ENCODE results near the gene COL18A1.
A peak's percentile ranks its signal among the peaks of the same experiment; 100 is the strongest.
"Not testable (repeated sequence)": the region's sequence is repeated elsewhere in the genome, so short reads cannot be mapped to it uniquely, and the experiment has no call there.

Gene COL18A1
- total RNA-seq, result 4.1 to 19.1 reads per million in 2 donors

DNA sequence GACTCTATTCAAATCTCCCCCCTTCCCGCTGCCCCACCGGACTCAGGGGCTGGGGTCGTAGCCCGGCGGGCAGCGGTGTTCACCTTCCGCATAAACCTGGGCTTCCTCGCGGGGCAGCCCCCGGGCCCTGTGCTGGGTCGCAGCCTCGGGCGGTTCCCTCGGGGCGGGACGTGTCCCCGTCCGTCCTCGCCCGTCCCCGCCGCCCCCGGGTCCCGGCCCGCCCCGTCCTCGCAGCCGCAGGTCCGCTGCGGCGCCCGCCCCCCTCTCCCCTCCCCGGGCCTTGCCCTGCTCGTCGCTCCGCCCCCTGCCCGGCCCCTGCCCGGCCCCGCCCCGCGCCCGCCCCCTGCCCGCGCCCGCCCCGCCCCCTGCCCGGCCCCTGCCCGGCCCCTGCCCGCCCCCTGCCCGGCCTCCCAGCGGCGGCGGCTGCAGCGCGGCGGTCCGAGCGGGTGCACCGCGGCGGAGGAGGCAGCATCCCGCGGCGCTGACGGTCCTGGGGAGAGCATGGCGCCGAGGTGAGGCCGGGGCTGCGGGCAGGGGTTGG, at the start of gene COL18A1:
Gene COL18A1 (plus strand): TSS at position 436 of the 541 bp plus-strand sequence. CDS start 66 bp downstream, at position 502.
- peak; percentile 19 for DNase-seq

GRCh38 chr21:45355573-45355972, 49.4 kb upstream of the COL18A1 start:
- DNase-seq, result no peak

DNA sequence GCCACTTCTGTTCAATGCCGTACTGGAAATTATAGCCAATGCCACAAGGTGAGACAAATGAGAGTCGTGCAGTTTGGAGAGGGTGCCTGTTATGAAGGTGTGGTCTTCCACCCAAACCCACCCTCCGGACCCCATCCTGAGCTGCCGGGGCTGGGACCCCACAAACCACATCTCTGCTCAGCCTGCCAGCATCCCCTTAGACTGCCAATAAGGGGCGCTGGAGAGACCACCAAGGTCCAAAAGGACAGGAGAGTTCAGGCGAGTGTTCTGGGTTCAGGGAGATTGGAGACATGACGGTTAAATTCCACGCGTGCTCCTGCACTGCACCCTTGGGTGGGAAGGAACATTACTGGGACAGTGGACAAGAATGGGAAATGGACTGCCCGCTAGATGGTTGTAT, 48.7 kb upstream of the COL18A1 start:
- DNase-seq, result no peak

DNA sequence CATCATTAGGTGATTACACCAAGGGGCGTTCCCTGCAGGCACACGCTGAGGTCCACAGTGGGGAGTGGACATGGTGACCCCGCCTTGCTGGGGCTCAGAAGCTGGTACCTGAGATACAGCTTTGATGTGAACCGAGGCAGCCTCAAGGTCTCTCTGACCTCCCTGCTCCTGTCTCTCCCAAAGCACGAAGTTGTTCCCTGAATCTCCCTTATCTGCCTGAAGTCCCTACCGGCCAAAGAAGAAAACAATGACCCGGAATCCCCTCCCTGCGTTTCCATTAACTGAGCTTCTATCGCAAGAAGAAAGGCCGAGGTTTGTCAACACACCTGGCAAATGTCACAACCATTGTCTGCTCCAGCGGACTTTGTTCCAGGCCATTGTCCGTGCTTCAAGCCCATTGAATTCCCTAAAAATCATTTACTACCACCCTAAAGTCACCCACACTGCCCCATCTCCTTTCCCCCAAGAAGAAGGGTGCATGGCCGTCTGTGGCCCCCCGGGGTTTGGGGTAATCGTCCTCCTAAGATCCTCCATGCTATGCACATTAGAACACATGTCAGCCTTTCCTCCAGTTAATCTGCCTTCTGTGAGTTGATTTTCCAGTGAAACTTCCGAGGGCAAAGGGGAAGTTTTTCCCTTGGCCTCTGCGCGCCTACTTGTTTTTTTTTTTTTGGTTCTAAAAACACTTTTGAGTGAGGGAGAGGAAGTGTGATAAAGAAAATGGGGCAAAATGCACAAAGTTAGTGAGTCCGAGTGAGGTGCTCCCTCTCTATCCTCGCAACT, 48.1 kb upstream of the COL18A1 start:
- no peak for DNase-seq

GRCh38 chr21:45357436-45358260, 47.3 kb upstream of the COL18A1 start:
- DNase-seq, result no peak

DNA sequence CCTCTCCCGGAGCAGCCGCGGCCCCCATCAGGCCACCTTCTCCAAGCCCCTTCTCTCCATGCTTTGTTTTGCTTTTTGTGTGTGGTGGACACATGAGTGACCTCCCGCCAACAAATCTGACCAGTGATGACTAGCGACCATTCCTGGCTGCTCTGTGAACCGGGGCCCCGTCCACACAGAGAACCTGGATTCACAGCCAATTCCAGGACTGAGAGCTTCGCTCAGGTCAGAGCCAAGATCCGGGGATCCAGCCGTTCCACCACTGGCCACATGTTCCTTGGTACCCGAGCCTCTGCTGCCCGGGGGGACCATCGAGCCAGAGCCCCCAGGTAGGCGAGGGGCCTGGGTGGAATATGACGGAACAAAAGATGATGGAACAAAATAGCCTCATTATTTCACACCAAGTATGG, 46.7 kb upstream of the COL18A1 start:
- DNase-seq, result no peak

DNA sequence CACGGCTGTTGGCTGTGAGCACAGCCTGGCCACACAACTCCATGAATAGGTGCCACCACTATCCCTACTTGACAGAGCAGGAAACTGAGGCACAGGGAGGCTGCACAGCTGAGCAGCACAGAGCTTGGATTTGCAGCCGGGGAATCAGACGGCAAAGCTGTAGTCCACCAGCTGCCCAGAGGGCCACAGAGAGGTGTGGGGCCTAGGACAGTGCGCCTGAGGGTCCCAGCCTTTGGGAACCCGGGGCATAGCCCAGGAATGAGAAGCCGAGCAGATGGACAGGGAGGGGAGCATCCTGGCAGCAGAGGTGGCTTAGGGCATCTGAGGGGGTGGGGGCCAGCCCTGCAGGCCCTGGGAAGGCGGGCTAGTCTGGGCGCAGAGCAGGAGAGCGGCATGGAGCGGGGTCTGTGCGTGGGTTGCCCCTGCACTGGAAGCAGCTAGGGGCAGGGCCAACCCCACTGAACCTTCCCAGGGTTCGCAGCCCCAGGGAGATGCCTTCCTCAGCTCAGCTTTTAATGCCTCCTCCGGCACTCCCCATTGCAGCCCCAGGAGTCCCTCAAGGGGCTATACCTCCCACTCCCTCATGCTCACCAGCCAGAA, 46.2 kb upstream of the COL18A1 start:
- DNase-seq, result no peak

- no peak for DNase-seq
Observed at GRCh38 chr21:45359451-45360217, 45.3 kb upstream of the COL18A1 start.

- DNase-seq, result no peak
Observed at GRCh38 chr21:45361033-45361997, 43.6 kb upstream of the COL18A1 start.

DNA sequence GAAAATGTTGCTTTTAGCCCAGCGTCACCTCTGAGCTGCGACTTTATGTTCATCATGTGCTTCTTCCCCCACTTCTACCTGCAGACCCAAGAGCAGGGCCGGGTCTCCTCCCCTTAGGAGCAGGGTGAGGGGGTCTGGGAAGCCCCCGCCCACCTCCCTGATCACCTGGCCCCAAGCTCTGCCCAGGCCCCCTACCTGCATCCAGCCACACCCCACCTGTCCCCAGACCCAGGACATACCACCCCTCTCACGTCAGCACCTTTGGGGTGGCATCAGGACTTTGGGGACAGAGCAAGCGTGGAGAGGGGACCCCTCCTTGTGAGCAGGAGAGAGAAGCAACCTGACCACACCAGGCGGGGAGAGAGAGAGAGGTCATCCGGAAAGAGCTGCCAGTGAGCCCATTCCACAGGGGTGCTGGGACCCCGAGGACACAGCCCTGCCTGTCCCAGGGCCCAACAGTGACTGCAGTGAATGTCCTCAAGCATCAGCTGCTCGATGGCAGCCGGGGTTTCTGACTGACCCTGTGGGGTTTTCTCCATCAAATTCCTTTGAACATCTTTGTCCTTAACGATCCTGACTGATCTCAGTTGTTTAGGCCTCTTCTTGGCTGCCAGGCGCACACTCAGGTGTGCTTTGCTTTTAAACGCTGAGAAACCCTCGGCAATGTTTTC, 42.8 kb upstream of the COL18A1 start:
- DNase-seq, result no peak

GRCh38 chr21:45362748-45363145, 42.2 kb upstream of the COL18A1 start:
- DNase-seq, result no peak

DNA sequence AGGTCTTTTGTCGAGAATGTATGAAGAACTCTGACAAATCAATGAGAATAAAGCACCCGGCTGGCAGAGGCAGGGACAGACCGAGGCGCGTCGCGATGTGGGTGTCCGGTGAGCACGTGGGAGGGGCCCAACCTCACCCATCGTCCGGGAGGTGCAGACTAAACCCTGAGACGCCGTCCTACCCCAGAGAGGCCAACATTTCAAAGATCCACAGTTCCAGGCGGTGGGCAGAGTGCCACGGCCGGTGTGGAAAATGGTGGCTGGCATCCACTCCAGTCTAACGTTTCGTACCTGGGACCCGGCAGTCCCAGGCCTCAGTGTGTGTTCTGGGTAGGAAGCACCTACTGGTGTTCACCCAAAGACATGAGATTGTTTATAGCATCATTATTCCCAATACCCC, 41.7 kb upstream of the COL18A1 start:
- DNase-seq, result not testable (repeated sequence)

- no peak for DNase-seq
Observed at GRCh38 chr21:45363921-45364467, 41.0 kb upstream of the COL18A1 start.

GRCh38 chr21:45364468-45365185, 40.3 kb upstream of the COL18A1 start:
- no peak for DNase-seq

- no peak for DNase-seq
Observed at GRCh38 chr21:45365186-45365607, 39.8 kb upstream of the COL18A1 start.

DNA sequence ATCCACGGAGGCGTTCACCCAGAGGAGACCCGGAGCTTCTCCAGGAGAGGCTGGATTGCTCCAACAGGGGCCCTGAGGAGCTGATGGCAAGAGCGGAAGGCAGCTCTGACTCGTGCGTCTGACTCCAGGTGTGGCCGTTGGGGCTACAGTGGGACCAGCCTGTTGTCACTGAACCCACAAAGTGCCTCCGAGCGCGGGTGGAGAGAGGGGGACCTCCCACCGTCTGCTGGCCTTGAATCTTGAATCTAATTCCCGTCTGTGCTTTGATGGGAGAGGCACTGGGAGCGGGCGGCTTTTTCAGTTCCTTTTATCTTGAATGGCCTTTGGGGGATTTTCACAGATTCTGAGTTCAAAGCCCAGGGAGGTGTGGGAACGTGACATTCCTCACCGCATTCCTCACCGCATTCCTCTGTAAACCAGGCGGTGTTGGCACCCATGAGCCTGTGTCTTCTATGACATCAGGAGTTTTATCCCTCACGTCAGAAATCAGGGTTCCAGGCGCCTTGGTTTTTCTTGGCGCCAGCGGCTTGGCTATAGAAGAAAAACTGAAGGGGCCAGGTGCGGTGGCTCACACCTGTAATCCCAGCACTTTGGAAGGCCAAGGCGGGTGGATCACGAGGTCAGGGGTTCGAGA, 39.2 kb upstream of the COL18A1 start:
- DNase-seq, result no peak

- no peak for DNase-seq
Observed at GRCh38 chr21:45366476-45366875, 38.5 kb upstream of the COL18A1 start.

GRCh38 chr21:45366931-45367401, 38.0 kb upstream of the COL18A1 start:
- DNase-seq, result no peak
